ENCODE measurements around the gene TINAGL1. TPM values are rescaled to one million over a fixed set of nuclear protein-coding genes. Genes with fewer than 3 reads are reported as not detected.

Gene TINAGL1
- total RNA-seq, 2 experiments from 2014 or later = not detected

DNA sequence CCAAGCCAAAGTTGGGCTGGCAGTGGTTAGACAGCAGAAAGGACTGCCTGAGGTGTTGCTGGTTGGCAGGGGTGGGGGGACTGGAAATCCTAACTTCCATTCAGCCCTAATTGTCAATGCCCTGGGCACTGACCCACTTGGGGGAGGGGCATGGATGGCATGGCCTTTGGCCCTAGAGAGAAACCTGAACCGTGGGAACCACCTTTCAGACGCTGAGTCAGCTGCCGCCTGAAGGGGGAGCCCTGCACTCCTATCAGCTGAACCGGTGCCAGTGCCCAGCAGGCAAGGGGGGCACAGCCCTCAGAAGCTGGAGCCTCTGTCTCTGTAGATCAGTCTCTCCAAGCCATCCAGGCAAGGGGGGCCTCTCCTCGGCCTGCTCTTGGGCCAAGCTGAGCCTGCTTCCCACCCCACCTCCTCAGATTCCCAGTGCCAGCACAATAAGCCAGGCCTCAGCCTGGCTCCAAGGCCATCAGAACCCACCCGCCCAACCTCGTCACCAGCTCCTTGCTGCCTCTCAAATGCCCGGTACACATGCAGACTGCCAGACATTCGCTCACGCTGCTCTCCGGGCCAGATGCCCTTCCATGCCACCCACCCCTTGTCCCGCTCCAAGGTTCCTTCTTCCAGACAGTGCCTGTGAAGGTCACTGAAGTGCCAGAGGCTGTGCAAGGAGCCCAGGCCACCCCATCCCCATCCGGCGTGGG is 11.6 kb downstream of the TINAGL1 start:
- DNase-seq = peak; percentile 72
- Mint-ChIP-seq H3K9me3 (no peaks in the 10 kb centered on the region), H3K4me3 (no peak overlapping the region), H3K36me3 (no peaks in the 10 kb centered on the region), H3K27me3 (peaks cover 16% of the 10 kb centered on the region), H3K27ac (no peak overlapping the region), H3K4me1 (ENCODE audit: low read depth) (peaks cover 2% of the 10 kb centered on the region)
- intact Hi-C loops (cut with micrococcal nuclease) = loop anchor here (1.0 kb wide), 1 partner anchor 201 kb away; no protein-coding TSS in a partner anchor
- CTCF ChIA-PET = interaction anchor here (0.7 to 1.5 kb wide), 5 partner anchors 9 to 201 kb away, joined by 3 to 6 read pairs (median 3); no protein-coding TSS in a partner anchor
- POLR2A ChIA-PET = no interaction called here

DNA sequence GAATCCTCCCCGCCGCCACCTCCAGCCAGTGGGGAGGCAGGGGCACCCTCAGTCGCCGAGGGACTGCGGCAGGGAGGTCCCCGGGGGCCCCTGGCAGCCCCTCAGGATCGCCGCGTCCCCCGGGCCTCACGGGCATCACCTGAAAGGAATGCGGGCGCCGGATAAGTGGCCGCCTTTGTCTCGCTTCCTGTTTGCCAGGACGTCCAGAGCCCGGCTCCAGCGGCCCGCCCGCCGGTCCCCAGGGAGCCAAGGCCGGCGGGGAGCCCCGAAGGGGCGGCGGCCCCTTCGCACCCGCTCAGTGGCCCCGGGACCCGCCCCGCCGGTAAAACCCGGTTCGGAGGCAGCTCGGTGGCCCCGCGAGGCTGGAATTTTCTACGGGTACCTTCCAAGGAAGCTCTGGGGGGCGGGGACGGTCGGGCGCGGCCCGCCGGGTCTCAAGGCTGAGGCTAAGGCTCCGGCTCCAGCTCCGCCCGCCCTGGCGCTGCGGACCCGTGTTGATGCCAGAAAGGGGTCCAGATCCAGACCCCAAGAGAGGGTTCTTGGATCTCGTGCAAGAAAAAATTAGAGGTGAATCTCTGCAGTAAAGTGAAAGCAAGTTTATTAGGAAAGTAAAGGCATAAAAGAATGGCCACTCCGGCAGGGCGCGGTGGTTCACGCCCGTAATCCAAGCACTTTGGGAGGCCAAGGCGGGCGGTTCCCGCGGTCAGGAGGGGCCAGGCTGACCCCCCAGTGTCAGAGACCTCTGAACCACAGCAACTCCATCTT is 12.6 kb downstream of the TINAGL1 start:
- POLR2A ChIA-PET = no interaction called here

DNA sequence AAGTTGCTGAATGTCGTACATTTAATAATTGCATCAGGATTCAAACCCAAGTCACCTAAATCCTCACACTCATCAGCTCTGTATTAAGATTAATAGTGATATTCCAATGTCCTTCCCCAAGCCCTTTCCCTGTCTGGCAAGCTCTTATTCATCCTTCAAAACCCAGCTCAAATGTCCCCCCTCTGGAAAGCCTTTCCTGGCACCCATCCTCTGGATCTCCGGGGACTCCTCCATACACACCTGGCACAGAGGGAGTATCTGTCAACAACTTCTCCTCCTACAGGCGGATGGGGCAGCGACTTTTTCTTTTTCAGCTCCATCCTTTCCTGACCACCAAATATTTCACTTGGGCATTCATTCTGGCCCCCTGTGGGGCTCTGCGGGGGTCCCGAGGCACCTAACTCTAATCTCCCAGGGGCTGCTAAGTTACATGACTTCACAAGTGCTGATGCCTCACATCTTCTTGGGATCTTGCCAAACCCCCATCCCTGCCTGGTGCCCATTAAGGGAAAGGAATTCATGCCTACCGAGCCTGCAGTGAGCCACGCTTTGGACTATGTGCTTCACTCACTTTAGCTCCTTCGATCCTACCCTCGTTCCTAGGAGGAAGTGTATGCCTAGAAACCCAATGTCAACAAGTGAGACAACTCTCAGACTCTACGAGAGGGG is 15.2 kb downstream of the TINAGL1 start:
- Mint-ChIP-seq H3K27ac (no peak overlapping the region), H3K4me1 (ENCODE audit: low read depth) (peaks cover 2% of the 10 kb centered on the region), H3K4me3 (no peak overlapping the region), H3K27me3 (peaks cover 19% of the 10 kb centered on the region), H3K9me3 (no peaks in the 10 kb centered on the region), H3K36me3 (no peaks in the 10 kb centered on the region)
- DNase-seq = no peak
- CTCF ChIA-PET = interaction anchor here (1.0 to 1.9 kb wide), 5 partner anchors 26 to 52 kb away, joined by 3 to 7 read pairs (median 4); no protein-coding TSS in a partner anchor
- POLR2A ChIA-PET = no interaction called here
- intact Hi-C loops (cut with micrococcal nuclease) = no loop called here

More for the DNA sequence above, 12.6 kb downstream of the TINAGL1 start:
- Mint-ChIP-seq H3K27me3 (peaks cover 18% of the 10 kb centered on the region), H3K9me3 (no peaks in the 10 kb centered on the region), H3K36me3 (no peaks in the 10 kb centered on the region), H3K27ac (no peak overlapping the region), H3K4me3 (no peak overlapping the region), H3K4me1 (ENCODE audit: low read depth) (peaks cover 2% of the 10 kb centered on the region)
- CTCF ChIA-PET = interaction anchor here (1.0 kb wide), 1 partner anchor 25 kb away, joined by 3 read pairs; no protein-coding TSS in a partner anchor
- intact Hi-C loops (cut with micrococcal nuclease) = no loop called here
- no peak for DNase-seq

DNA sequence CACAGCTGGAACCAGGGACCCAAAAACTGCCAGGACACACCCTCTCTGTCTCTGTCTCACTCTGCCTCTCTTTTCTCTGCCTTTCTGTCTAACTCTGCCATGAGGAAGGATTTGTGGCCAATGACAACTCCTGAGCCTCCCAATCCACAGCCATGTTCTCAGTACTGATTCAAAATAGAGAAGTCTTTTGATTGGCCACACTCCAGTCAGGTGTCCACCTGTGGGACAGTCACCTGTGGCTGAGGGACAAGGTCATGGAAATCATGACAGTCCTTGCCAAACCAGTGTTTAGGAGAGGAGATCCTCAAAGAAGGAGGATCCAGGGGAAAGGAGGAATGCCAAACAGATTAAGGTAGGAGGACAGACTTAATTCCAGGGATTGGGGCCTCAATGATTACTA is 15.8 kb downstream of the TINAGL1 start:
- no peaks in the 10 kb centered on the region for H3K9me3 Mint-ChIP-seq
- intact Hi-C loops (cut with micrococcal nuclease) = no loop called here
- DNase-seq = no peak
- H3K36me3 Mint-ChIP-seq = no peaks in the 10 kb centered on the region
- ChIA-PET POLR2A (no interaction called here), CTCF (interaction anchor here (0.6 to 1.9 kb wide), 5 partner anchors 22 to 43 kb away, joined by 3 to 7 read pairs (median 3); no protein-coding TSS in a partner anchor)
- peaks cover 19% of the 10 kb centered on the region for H3K27me3 Mint-ChIP-seq
- H3K4me1 Mint-ChIP-seq (ENCODE audit: low read depth) = peaks cover 2% of the 10 kb centered on the region
- no peak overlapping the region for H3K4me3 Mint-ChIP-seq
- H3K27ac Mint-ChIP-seq = no peak overlapping the region

DNA sequence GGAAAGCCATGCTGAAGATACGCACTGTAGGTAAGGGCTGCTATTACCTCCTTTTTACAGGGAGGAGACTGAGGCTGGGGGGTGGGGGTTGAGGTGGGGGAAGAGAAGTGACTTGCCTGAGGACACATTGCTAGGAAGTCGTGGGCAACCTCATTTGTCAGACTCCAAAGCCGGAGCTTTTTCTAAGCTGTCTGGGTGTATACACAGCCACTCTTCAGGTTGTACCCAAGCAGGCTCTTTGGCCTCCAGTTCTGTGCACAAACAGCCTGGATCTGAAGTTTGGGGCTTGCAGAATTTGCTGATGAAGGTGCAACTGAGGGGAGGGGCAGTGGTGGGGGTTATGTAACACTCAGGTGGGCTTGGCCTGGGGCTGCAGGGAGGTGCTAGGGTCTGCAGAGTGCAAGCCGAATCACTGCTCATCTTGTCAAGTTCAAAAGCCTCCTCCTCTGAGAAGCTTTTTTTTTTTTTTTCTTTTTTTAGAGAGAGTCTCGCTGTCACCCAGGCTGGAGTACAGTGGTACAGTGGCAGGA is 16.9 kb downstream of the TINAGL1 start:
- no peak overlapping the region for H3K27ac Mint-ChIP-seq
- POLR2A ChIA-PET = no interaction called here
- H3K4me3 Mint-ChIP-seq = no peak overlapping the region
- peaks cover 2% of the 10 kb centered on the region for H3K4me1 Mint-ChIP-seq (ENCODE audit: low read depth)
- no peaks in the 10 kb centered on the region for H3K36me3 Mint-ChIP-seq
- peaks cover 12% of the 10 kb centered on the region for H3K27me3 Mint-ChIP-seq
- CTCF ChIA-PET = interaction anchor here (0.6 to 1.6 kb wide), 10 partner anchors 9 to 410 kb away, joined by 3 to 5 read pairs (median 3); no protein-coding TSS in a partner anchor
- intact Hi-C loops (cut with micrococcal nuclease) = no loop called here
- H3K9me3 Mint-ChIP-seq = no peaks in the 10 kb centered on the region
- no peak for DNase-seq

DNA sequence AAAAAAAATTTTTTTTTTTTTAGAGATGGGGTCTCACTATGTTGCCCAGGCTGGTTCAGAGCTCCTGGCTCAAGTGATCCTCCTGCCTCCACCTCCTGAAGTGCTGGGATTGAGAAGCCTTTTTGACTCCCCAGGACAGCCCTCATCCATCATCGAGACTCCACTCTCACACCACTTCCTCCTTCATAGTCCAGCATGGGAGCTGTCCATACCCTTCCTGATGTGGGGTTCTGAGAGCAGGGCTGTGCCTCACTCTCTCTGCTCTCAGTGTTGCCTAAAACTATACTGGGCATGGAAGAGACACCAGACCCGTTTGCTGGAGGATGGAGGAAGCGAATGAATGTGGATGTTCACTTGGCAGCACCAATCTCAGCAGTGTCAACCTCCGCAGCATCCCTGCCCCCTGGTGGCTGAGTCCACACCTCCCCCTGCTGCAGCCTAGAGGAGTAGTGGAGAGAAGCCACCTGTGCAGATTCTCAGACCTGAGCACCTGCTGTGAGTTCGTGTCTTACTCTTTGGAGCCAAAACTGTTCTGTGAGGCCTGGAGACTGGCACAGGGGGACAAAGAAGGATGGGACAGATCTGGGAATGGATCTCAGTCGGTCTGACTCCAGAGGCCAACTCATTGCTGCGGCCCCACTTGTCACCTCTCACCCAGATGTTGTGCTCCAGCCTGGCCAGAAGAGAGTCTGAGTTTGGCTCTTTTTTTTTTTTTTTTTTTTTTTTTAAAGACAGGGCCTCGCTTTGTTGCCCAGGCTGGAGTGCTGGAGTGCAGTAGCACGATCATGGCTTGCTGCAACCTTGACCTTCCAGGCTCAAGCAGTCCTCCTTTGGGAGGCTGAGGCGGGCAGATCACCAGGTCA is 17.7 kb downstream of the TINAGL1 start:
- POLR2A ChIA-PET = no interaction called here
- Mint-ChIP-seq H3K27ac (no peak overlapping the region), H3K4me1 (ENCODE audit: low read depth) (peaks cover 2% of the 10 kb centered on the region), H3K27me3 (peaks cover 12% of the 10 kb centered on the region), H3K36me3 (no peaks in the 10 kb centered on the region), H3K9me3 (no peaks in the 10 kb centered on the region), H3K4me3 (no peak overlapping the region)
- DNase-seq = peak; percentile 79
- intact Hi-C loops (cut with micrococcal nuclease) = no loop called here
- CTCF ChIA-PET = interaction anchor here (0.6 to 1.6 kb wide), 10 partner anchors 8 to 411 kb away, joined by 3 to 8 read pairs (median 4); no protein-coding TSS in a partner anchor

DNA sequence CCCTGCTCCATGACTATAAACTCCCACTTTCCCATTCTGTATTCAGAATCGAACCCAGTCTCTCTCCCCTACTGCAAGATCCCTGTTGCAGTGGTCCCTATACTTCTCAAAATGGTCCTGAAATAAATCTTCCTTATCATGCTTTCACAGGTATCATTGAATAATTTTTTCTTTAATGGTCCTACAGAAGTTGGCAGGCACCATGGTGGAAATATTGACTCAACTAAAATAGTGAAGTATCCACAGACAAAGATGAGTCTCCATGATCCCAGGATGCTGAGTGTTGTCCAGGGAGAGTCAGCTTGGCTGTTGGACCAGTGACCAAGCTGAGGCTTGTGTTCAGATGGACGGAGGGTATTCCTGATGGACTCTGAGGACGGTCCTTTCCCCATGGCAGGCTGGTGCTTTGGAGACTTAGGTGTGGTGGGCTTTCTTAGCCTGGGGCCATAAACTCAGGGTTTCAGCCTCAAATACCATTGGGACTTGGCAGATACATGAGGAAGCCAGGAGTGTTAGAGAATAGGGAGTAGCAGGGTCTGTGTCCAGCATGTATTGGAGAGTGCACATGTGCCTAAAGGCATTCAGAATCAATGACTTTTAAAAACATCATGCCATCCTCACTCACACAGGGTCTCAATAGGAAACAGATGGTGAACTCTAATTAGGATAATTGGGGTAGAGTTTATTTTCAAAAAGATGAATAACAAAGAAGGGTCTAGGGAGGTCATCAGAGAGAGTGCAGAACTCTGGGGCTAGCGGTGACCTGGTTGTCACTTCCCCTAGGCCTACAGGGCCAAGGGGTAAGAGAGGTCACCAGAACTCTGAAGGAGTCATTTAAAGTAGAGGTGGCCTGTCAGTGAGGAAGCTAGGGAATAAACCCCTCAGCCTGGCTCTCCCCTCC is 19.8 kb downstream of the TINAGL1 start:
- ChIA-PET POLR2A (no interaction called here), CTCF (interaction anchor here (1.2 to 1.3 kb wide), 2 partner anchors 8 to 33 kb away, joined by 3 to 7 read pairs; no protein-coding TSS in a partner anchor)
- peaks cover 7% of the 10 kb centered on the region for H3K27me3 Mint-ChIP-seq
- no peak overlapping the region for H3K4me3 Mint-ChIP-seq
- peaks cover under 1% of the 10 kb centered on the region for H3K4me1 Mint-ChIP-seq (ENCODE audit: low read depth)
- H3K36me3 Mint-ChIP-seq = no peaks in the 10 kb centered on the region
- H3K9me3 Mint-ChIP-seq = no peaks in the 10 kb centered on the region
- intact Hi-C loops (cut with micrococcal nuclease) = no loop called here
- no peak for DNase-seq
- H3K27ac Mint-ChIP-seq = no peak overlapping the region

DNA sequence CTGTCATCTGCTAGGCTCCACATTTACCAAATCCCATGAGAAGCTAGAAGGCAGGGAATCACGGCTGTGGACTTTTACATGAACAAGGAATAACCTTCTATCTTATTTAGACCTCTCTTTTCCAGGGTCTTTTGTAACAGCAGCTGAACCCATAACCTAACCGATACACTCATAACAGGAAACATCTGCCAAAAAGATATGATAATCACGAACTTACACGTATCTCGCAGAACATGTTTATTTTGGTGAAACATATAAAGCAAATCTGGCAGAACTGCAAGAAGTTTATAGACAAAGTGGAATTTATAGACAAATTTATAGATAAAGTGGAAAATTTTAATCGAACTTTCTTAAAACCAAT is 20.4 kb downstream of the TINAGL1 start:
- no peak overlapping the region for H3K4me3 Mint-ChIP-seq
- peaks cover 7% of the 10 kb centered on the region for H3K27me3 Mint-ChIP-seq
- H3K36me3 Mint-ChIP-seq = no peaks in the 10 kb centered on the region
- H3K9me3 Mint-ChIP-seq = no peaks in the 10 kb centered on the region
- intact Hi-C loops (cut with micrococcal nuclease) = no loop called here
- ChIA-PET CTCF (interaction anchor here (0.8 to 1.3 kb wide), 2 partner anchors 9 to 32 kb away, joined by 3 read pairs; no protein-coding TSS in a partner anchor), POLR2A (no interaction called here)
- DNase-seq = no peak
- H3K4me1 Mint-ChIP-seq (ENCODE audit: low read depth) = peaks cover 1% of the 10 kb centered on the region
- H3K27ac Mint-ChIP-seq = no peak overlapping the region

DNA sequence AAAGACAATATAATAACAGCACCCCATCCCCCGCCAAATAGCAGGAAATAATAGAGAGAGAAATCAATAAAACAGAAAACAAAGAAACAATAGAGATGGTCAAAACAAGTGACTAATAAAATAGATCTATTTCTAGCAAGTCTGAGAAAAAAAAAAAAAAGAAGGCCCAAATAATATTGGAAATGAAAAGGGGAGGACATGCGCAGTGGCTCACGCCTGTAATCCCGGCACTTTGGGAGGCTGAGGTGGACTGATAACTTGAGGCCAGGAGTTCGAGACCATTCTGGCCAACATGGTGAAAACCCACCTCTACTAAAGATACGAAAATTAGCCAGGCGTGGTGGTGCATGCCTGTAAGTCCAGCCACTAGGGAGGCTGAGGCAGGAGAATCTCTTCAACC is 22.7 kb downstream of the TINAGL1 start:
- no peak overlapping the region for H3K4me3 Mint-ChIP-seq
- intact Hi-C loops (cut with micrococcal nuclease) = no loop called here
- H3K27me3 Mint-ChIP-seq = peaks cover 2% of the 10 kb centered on the region
- CTCF ChIA-PET = no interaction called here
- POLR2A ChIA-PET = no interaction called here
- H3K4me1 Mint-ChIP-seq (ENCODE audit: low read depth) = peaks cover 1% of the 10 kb centered on the region
- no peak overlapping the region for H3K27ac Mint-ChIP-seq
- DNase-seq = no peak
- H3K9me3 Mint-ChIP-seq = no peaks in the 10 kb centered on the region
- no peaks in the 10 kb centered on the region for H3K36me3 Mint-ChIP-seq

DNA sequence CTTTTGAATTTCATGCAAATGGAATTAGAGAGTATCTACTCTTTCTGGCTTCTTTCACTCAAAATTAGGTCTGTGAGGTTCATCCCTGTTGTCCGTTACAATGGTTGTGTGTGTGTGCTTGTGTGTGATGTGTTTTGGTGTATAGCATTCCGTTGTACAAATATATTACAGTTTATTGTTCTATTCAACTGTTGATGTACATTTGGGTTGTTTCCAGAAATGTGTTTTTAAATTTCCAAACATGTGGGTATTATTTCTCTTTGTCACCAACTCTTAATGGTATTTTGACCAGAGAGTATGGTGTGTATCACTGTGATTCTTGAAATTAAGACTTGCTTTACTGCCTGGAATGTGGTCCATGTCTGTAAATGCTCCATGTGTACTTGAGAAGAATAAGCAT is 24.3 kb downstream of the TINAGL1 start:
- Mint-ChIP-seq H3K27ac (no peak overlapping the region), H3K27me3 (peaks cover 2% of the 10 kb centered on the region), H3K4me3 (no peak overlapping the region), H3K4me1 (ENCODE audit: low read depth) (peaks cover 2% of the 10 kb centered on the region), H3K9me3 (no peaks in the 10 kb centered on the region), H3K36me3 (no peaks in the 10 kb centered on the region)
- POLR2A ChIA-PET = no interaction called here
- CTCF ChIA-PET = interaction anchor here (0.7 kb wide), 1 partner anchor 37 kb away, joined by 3 read pairs; no protein-coding TSS in a partner anchor
- intact Hi-C loops (cut with micrococcal nuclease) = no loop called here
- DNase-seq = no peak
